Stimulated activated CD4-positive, alpha-beta T cell treated with anti-CD3 and anti-CD28 coated beads, Interleukin-1b, Interleukin-23, amount 100 ng/mL, for 4 hours (primary cell): ENCODE results near the gene ZFP69.
"Not testable (repeated sequence)": the region's sequence is repeated elsewhere in the genome, so short reads cannot be mapped to it uniquely, and the experiment has no call there.

Experiments
- DNase-seq, 2 donors: peaks; one replicate each; pipeline ENCODE4 v3.0.0-alpha.2; 2020; ENCODE audit warnings: low read depth in 2 of 2

Gene ZFP69

GRCh38 chr1:40476924-40477677, at the start of gene ZFP69:
ZFP69 (plus strand) TSS chr1:40477290; CDS start chr1:40479362, 2,072 bp downstream.
- peak; percentile 48 to 64 for DNase-seq

- DNase-seq, result no peak
Measured at GRCh38 chr1:40431385-40431784, 45.7 kb upstream of the ZFP69 start.

- DNase-seq, result no peak
Measured at GRCh38 chr1:40432644-40433390, 44.3 kb upstream of the ZFP69 start.

- no peak for DNase-seq
Measured at GRCh38 chr1:40435471-40435870, 41.6 kb upstream of the ZFP69 start.

- DNase-seq, result no peak
Measured at GRCh38 chr1:40435876-40436275, 41.2 kb upstream of the ZFP69 start.

GRCh38 chr1:40438391-40439015, 38.6 kb upstream of the ZFP69 start:
- peak in 1 of 2 donors; percentile 16 for DNase-seq

- no peak for DNase-seq
Measured at GRCh38 chr1:40439247-40439646, 37.8 kb upstream of the ZFP69 start.

GRCh38 chr1:40449684-40450494, 27.2 kb upstream of the ZFP69 start, which contains the start of gene ZFP69B:
ZFP69B (plus strand) TSS chr1:40450476; CDS start chr1:40450962, 486 bp downstream.
- peak; percentile 79 to 87 for DNase-seq

- peak; percentile 71 to 76 for DNase-seq
Measured at GRCh38 chr1:40450495-40451237, 26.4 kb upstream of the ZFP69 start.

- no peak for DNase-seq
Measured at GRCh38 chr1:40451238-40451585, 25.9 kb upstream of the ZFP69 start.

- DNase-seq, result no peak
Measured at GRCh38 chr1:40454873-40455272, 22.2 kb upstream of the ZFP69 start.

GRCh38 chr1:40462956-40463590, 14.0 kb upstream of the ZFP69 start:
- no peak for DNase-seq

- DNase-seq, result no peak
Measured at GRCh38 chr1:40469327-40469726, 7.8 kb upstream of the ZFP69 start.

- DNase-seq, result no peak
Measured at GRCh38 chr1:40475268-40475667, 1.8 kb upstream of the ZFP69 start.

GRCh38 chr1:40477678-40478053, 576 bp downstream of the ZFP69 start:
- peak in 1 of 2 donors; percentile 7 for DNase-seq

GRCh38 chr1:40478276-40478675, 1.2 kb downstream of the ZFP69 start:
- no peak for DNase-seq

- no peak for DNase-seq
Measured at GRCh38 chr1:40479156-40479555, 2.1 kb downstream of the ZFP69 start.

- no peak for DNase-seq
Measured at GRCh38 chr1:40495315-40495903, 18.3 kb downstream of the ZFP69 start.

- not testable (repeated sequence) for DNase-seq
Measured at GRCh38 chr1:40502651-40503050, 25.6 kb downstream of the ZFP69 start.

- no peak for DNase-seq
Measured at GRCh38 chr1:40507973-40508372, 30.9 kb downstream of the ZFP69 start.
